Left ventricle myocardium superior (tissue), 1 donor: ENCODE measurements around the gene GPI. TPM values are rescaled to one million over a fixed set of nuclear protein-coding genes. Genes with fewer than 3 reads are reported as not detected.

Experiments
- ATAC-seq: fragments of 200-7000 bp; cut with Tn5 transposase; one replicate; pipeline ENCODE4 v1.9.1; 2020; ENCODE audit warnings: mild to moderate bottlenecking, moderate library complexity
- DNase-seq: peaks from one replicate; pipeline ENCODE4 v3.0.0-alpha.2; 2020
- intact Hi-C: fragments of 100-400 bp; cut with micrococcal nuclease; formaldehyde crosslinking; loops from one replicate; pipeline ENCODE4 v1.11.0; 2022
- total RNA-seq: library from RNA; stranded (reverse); fragmentation: NEBNext Ultra II Directional; extraction: Animal tissue kit (Norgen Biotek cat#: 25700); gene quantifications from one replicate; pipeline ENCODE4 v1.2.1, GENCODE V29; 2021
- donor health status: DM: no; HTN: yes; CAD: no; lungs with severe emphysema.

GPI gene
- total RNA-seq, 1 donor from 2014 or later: 553 TPM

- no peak for DNase-seq
- intact Hi-C loops: no loop called here
- ATAC-seq: peak; percentile 10
Observed at GRCh38 chr19:34336781-34337271, 28.2 kb upstream of the GPI start.

GRCh38 chr19:34337739-34338138 lies 27.3 kb upstream of the GPI start:
- no peak for DNase-seq
- intact Hi-C loops: no loop called here
- ATAC-seq: peak; percentile 81

- no peak for DNase-seq
- no peak for ATAC-seq
- intact Hi-C loops: no loop called here
Observed at GRCh38 chr19:34341935-34342680, 22.9 kb upstream of the GPI start.

- ATAC-seq: no peak
- intact Hi-C loops: no loop called here
- no peak for DNase-seq
Observed at GRCh38 chr19:34343751-34344150, 21.2 kb upstream of the GPI start.

GRCh38 chr19:34345947-34346351 lies 19.0 kb upstream of the GPI start:
- intact Hi-C loops: no loop called here
- peak; percentile 81 for ATAC-seq
- DNase-seq: peak; percentile 74

- no peak for ATAC-seq
- intact Hi-C loops: no loop called here
- DNase-seq: no peak
Observed at GRCh38 chr19:34347561-34348165, 17.3 kb upstream of the GPI start.

GRCh38 chr19:34348899-34349487 lies 16.0 kb upstream of the GPI start:
- intact Hi-C loops: no loop called here
- ATAC-seq (no peak), DNase-seq (no peak)

GRCh38 chr19:34350161-34350561 lies 14.8 kb upstream of the GPI start:
- DNase-seq (no peak), ATAC-seq (no peak)
- intact Hi-C loops: no loop called here

- intact Hi-C loops: no loop called here
- DNase-seq: no peak
Observed at GRCh38 chr19:34351382-34351826, 13.6 kb upstream of the GPI start.

GRCh38 chr19:34353546-34353945 lies 11.4 kb upstream of the GPI start:
- no peak for ATAC-seq
- no peak for DNase-seq
- intact Hi-C loops: no loop called here

More at GRCh38 chr19:34351382-34351826, 13.6 kb upstream of the GPI start:
- no peak for ATAC-seq

GRCh38 chr19:34355201-34355600 lies 9.8 kb upstream of the GPI start:
- ATAC-seq (no peak), DNase-seq (no peak)
- intact Hi-C loops: no loop called here

GRCh38 chr19:34356875-34357274 lies 8.1 kb upstream of the GPI start:
- intact Hi-C loops: no loop called here
- DNase-seq: no peak
- ATAC-seq: no peak

- DNase-seq: no peak
- no peak for ATAC-seq
- intact Hi-C loops: no loop called here
Observed at GRCh38 chr19:34357431-34357830, 7.6 kb upstream of the GPI start.

GRCh38 chr19:34359140-34359953 lies 5.6 kb upstream of the GPI start:
- intact Hi-C loops: no loop called here
- DNase-seq (peak; percentile 98), ATAC-seq (peak; percentile 96)

GRCh38 chr19:34359954-34360315 lies 5.1 kb upstream of the GPI start:
- no peak for DNase-seq
- ATAC-seq: no peak
- intact Hi-C loops: no loop called here

- intact Hi-C loops: no loop called here
- no peak for ATAC-seq
- DNase-seq: no peak
Observed at GRCh38 chr19:34360354-34360909, 4.6 kb upstream of the GPI start.

- intact Hi-C loops: no loop called here
- no peak for DNase-seq
Observed at GRCh38 chr19:34362679-34363069, 2.3 kb upstream of the GPI start.

GRCh38 chr19:34363094-34363493 lies 1.9 kb upstream of the GPI start:
- intact Hi-C loops: no loop called here
- DNase-seq (no peak), ATAC-seq (no peak)

More at GRCh38 chr19:34362679-34363069, 2.3 kb upstream of the GPI start:
- ATAC-seq: no peak

- ATAC-seq (no peak), DNase-seq (no peak)
- intact Hi-C loops: no loop called here
Observed at GRCh38 chr19:34363930-34364329, 1.1 kb upstream of the GPI start.
